HEK293 (cell line): ENCODE measurements around the gene ZNF214.

Source experiments
- CTCF ChIA-PET: fragments of 350-600 bp; formaldehyde crosslinking; extraction: SDS; loops from one replicate; lab custom pipeline; 2021; ENCODE audit warnings: antibody characterized with exemption; lab: Yijun Ruan, JAX
- POLR2A ChIA-PET: fragments of 300-600 bp; formaldehyde crosslinking; extraction: SDS; loops from one replicate; lab custom pipeline; 2020; ENCODE audit warnings: antibody characterized with exemption, inconsistent platforms; lab: Yijun Ruan, JAX
- H3K27ac ChIP-seq: fragments of 200-500 bp; sonication (Bioruptor generic); 2 replicates; pipeline ENCODE4 v1.5.1; 2014; ENCODE audit warnings: low read depth, low read length, control low read depth, inconsistent platforms; ENCODE audit errors: extremely low read depth
- H3K36me3 ChIP-seq, 2 experiments: fragments of 200-500 bp in 1 of 2; sonication (Bioruptor generic) in 1 of 2; 1 replicate in 1 of 2; 2 replicates in 1 of 2; pipeline ENCODE4 v1.5.1; 2014 to 2017; ENCODE audit warnings: inconsistent platforms in 2 of 2, low read length in 2 of 2; ENCODE audit not compliant: control insufficient read depth in 2 of 2, insufficient read depth in 1 of 2
- H3K4me1 ChIP-seq: fragments of 200-500 bp; sonication (Bioruptor generic); 2 replicates; pipeline ENCODE4 v1.5.1; 2014; ENCODE audit warnings: mild to moderate bottlenecking, low read length, inconsistent platforms; ENCODE audit not compliant: control insufficient read depth, insufficient read depth
- H3K4me3 ChIP-seq: 2 replicates; pipeline ENCODE4 v1.5.1; 2011; ENCODE audit warnings: low read depth, mild to moderate bottlenecking, control low read depth, low read length, moderate library complexity
- H3K9me3 ChIP-seq: fragments of 200-500 bp; sonication (Bioruptor generic); 2 replicates; pipeline ENCODE4 v1.5.1; 2014; ENCODE audit warnings: low read depth, low read length, inconsistent platforms; ENCODE audit not compliant: control insufficient read depth, insufficient read depth
- BCL11A ChIP-seq: fragments of 450-650 bp; formaldehyde crosslinking; IDR thresholded peaks from 2 replicates; pipeline ENCODE4 v1.5.1; 2016; ENCODE audit warnings: low read depth, missing biosample characterization, missing genetic modification characterization
- GLI2 ChIP-seq: fragments of 450-650 bp; formaldehyde crosslinking; IDR thresholded peaks from 2 replicates; pipeline ENCODE4; 2017; ENCODE audit warnings: missing biosample characterization, missing genetic modification characterization, low read depth, borderline replicate concordance
- PRDM1 ChIP-seq: fragments of 450-650 bp; formaldehyde crosslinking; IDR thresholded peaks from 2 replicates; pipeline ENCODE4; 2016; ENCODE audit warnings: missing biosample characterization, missing genetic modification characterization
- REPIN1 ChIP-seq: fragments of 450-650 bp; formaldehyde crosslinking; IDR thresholded peaks from 2 replicates; pipeline ENCODE4 v1.5.1; 2017; ENCODE audit warnings: missing biosample characterization, missing genetic modification characterization, low read depth
- TCF7L2 ChIP-seq: IDR thresholded peaks from 2 replicates; pipeline ENCODE4 v1.6.1; 2011; ENCODE audit warnings: low read depth, mild to moderate bottlenecking, inconsistent platforms, low read length, moderate library complexity, borderline replicate concordance
- ZFP3 ChIP-seq: fragments of 450-650 bp; formaldehyde crosslinking; IDR thresholded peaks from 2 replicates; pipeline ENCODE4 v1.5.1; 2016; ENCODE audit warnings: low read depth, missing biosample characterization, missing genetic modification characterization
- ZNF24 ChIP-seq: fragments of 450-650 bp; formaldehyde crosslinking; IDR thresholded peaks from 2 replicates; pipeline ENCODE4 v1.5.1; 2016; ENCODE audit warnings: missing biosample characterization, missing genetic modification characterization
- ZNF416 ChIP-seq: fragments of 450-650 bp; formaldehyde crosslinking; IDR thresholded peaks from 2 replicates; pipeline ENCODE4 v1.5.1; 2016; ENCODE audit warnings: missing biosample characterization, missing genetic modification characterization
- ZNF433 ChIP-seq: fragments of 450-650 bp; formaldehyde crosslinking; IDR thresholded peaks from 2 replicates; pipeline ENCODE4 v1.5.1; 2016; ENCODE audit warnings: missing biosample characterization, missing genetic modification characterization, low read depth
- ZNF549 ChIP-seq: fragments of 450-650 bp; IDR thresholded peaks from 2 replicates; pipeline ENCODE4 v1.5.1; 2018; ENCODE audit warnings: missing biosample characterization, missing genetic modification characterization, mild to moderate bottlenecking, inconsistent platforms, moderate library complexity
- ZNF555 ChIP-seq: fragments of 450-650 bp; formaldehyde crosslinking; conservative IDR thresholded peaks from 2 replicates; pipeline ENCODE4 v1.5.1; 2017; ENCODE audit warnings: missing biosample characterization, mild to moderate bottlenecking, missing genetic modification characterization, inconsistent platforms
- ZNF571 ChIP-seq: fragments of 450-650 bp; formaldehyde crosslinking; IDR thresholded peaks from 2 replicates; pipeline ENCODE4 v1.5.0; 2017; ENCODE audit warnings: missing biosample characterization, missing genetic modification characterization
- ZNF670 ChIP-seq: fragments of 450-650 bp; formaldehyde crosslinking; IDR thresholded peaks from 2 replicates; pipeline ENCODE4 v1.5.1; 2016; ENCODE audit warnings: missing biosample characterization, missing genetic modification characterization, low read depth
- ZNF792 ChIP-seq: fragments of 450-650 bp; formaldehyde crosslinking; IDR thresholded peaks from 2 replicates; pipeline ENCODE4 v1.5.1; 2016; ENCODE audit warnings: missing biosample characterization, missing genetic modification characterization
- ZSCAN23 ChIP-seq: fragments of 450-650 bp; formaldehyde crosslinking; IDR thresholded peaks from 2 replicates; pipeline ENCODE4 v1.5.1; 2016; ENCODE audit warnings: missing biosample characterization, missing genetic modification characterization
- ZXDB ChIP-seq: fragments of 450-650 bp; formaldehyde crosslinking; IDR thresholded peaks from 2 replicates; pipeline ENCODE4 v1.5.1; 2016; ENCODE audit warnings: missing biosample characterization, missing genetic modification characterization
- TF ChIP-seq, protein P1 (sequence below): fragments of 450-650 bp; formaldehyde crosslinking; conservative IDR thresholded peaks from 2 replicates; pipeline ENCODE4 v1.5.1; 2016; ENCODE audit warnings: low read depth, missing biosample characterization, missing genetic modification characterization
- TF ChIP-seq, protein P2 (sequence below): fragments of 450-650 bp; formaldehyde crosslinking; IDR thresholded peaks from 2 replicates; pipeline ENCODE4; 2016; ENCODE audit warnings: missing biosample characterization, missing genetic modification characterization

The ZNF214 gene

GRCh38 chr11:6991227-6991626, 28.9 kb downstream of the ZNF214 start:
- ChIA-PET CTCF (no interaction called here), POLR2A (no interaction called here)
- H3K4me1 ChIP-seq = no peaks in the 10 kb centered on the region
- TF ChIP-seq ZFP3 (tag by site-specific recombination) (no peak), ZNF433 (no peak), ZNF24 (tag by site-specific recombination) (no peak), REPIN1 (tag by site-specific recombination) (no peak), ZNF670 (no peak), ZNF555 (tag by site-specific recombination) (no peak), GLI2 (tag by site-specific recombination) (no peak), BCL11A (tag by site-specific recombination) (no peak), PRDM1 (tag by site-specific recombination) (no peak), ZXDB (tag by site-specific recombination) (no peak), ZNF549 (tag by site-specific recombination) (no peak), ZNF571 (tag by site-specific recombination) (no peak)
- TF ChIP-seq, protein P1, sequence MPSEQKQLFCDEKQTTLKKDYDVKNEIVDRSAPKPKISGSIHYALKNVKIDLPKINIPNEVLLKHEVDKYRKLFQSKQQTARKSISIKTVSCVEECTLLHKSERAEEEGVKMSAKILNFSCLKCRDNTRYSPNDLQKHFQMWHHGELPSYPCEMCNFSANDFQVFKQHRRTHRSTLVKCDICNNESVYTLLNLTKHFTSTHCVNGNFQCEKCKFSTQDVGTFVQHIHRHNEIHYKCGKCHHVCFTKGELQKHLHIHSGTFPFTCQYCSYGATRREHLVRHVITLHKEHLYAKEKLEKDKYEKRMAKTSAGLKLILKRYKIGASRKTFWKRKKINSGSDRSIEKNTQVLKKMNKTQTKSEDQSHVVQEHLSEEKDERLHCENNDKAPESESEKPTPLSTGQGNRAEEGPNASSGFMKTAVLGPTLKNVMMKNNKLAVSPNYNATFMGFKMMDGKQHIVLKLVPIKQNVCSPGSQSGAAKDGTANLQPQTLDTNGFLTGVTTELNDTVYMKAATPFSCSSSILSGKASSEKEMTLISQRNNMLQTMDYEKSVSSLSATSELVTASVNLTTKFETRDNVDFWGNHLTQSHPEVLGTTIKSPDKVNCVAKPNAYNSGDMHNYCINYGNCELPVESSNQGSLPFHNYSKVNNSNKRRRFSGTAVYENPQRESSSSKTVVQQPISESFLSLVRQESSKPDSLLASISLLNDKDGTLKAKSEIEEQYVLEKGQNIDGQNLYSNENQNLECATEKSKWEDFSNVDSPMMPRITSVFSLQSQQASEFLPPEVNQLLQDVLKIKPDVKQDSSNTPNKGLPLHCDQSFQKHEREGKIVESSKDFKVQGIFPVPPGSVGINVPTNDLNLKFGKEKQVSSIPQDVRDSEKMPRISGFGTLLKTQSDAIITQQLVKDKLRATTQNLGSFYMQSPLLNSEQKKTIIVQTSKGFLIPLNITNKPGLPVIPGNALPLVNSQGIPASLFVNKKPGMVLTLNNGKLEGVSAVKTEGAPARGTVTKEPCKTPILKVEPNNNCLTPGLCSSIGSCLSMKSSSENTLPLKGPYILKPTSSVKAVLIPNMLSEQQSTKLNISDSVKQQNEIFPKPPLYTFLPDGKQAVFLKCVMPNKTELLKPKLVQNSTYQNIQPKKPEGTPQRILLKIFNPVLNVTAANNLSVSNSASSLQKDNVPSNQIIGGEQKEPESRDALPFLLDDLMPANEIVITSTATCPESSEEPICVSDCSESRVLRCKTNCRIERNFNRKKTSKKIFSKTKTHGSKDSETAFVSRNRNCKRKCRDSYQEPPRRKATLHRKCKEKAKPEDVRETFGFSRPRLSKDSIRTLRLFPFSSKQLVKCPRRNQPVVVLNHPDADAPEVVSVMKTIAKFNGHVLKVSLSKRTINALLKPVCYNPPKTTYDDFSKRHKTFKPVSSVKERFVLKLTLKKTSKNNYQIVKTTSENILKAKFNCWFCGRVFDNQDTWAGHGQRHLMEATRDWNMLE (tag by site-specific recombination) = no peak
- TF ChIP-seq, protein P2, sequence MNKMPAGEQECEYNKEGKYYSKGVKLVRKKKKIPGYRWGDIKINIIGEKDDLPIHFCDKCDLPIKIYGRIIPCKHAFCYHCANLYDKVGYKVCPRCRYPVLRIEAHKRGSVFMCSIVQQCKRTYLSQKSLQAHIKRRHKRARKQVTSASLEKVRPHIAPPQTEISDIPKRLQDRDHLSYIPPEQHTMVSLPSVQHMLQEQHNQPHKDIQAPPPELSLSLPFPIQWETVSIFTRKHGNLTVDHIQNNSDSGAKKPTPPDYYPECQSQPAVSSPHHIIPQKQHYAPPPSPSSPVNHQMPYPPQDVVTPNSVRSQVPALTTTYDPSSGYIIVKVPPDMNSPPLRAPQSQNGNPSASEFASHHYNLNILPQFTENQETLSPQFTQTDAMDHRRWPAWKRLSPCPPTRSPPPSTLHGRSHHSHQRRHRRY (tag by site-specific recombination) = no peak
- TF ChIP-seq, all 188 proteins: peak for 0
- no peaks in the 10 kb centered on the region for H3K9me3 ChIP-seq
- no peaks in the 10 kb centered on the region for H3K36me3 ChIP-seq
- no peak overlapping the region for H3K27ac ChIP-seq
- H3K4me3 ChIP-seq = no peak overlapping the region

DNA sequence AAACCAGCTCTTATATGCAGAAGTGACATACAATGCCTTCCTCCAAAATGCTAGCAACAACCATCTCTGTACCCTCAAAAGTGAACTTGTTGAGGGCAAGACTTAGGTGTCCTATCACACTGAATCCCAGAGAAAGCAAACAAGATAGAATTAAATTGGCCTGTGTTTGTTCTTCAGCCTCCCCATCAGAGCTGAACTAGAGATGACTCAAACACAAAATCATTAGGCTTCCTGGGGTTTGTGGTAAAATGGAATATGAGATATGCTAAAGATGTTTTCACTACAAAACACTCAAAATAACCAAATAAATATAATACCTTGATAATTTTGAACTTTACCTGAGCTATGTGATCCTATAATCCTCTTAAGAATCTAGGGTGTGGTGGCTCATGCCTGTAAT, 31.6 kb downstream of the ZNF214 start:
- no peaks in the 10 kb centered on the region for H3K4me1 ChIP-seq
- H3K36me3 ChIP-seq = no peaks in the 10 kb centered on the region
- H3K9me3 ChIP-seq = no peaks in the 10 kb centered on the region
- H3K4me3 ChIP-seq = no peak overlapping the region
- no peak overlapping the region for H3K27ac ChIP-seq
- ChIA-PET CTCF (interaction anchor here (0.6 to 1.0 kb wide), 2 partner anchors 9 to 887 kb away, joined by 4 to 5 read pairs; no protein-coding TSS in a partner anchor), POLR2A (interaction anchor here (0.6 kb wide), 1 partner anchor 29 kb away, joined by 4 read pairs; no protein-coding TSS in a partner anchor)
- TF ChIP-seq ZNF792 (no peak), ZNF416 (tag by site-specific recombination) (no peak), TCF7L2 (no peak), ZSCAN23 (tag by site-specific recombination) (no peak)
